Neural progenitor cell (in vitro differentiated cells): Measurements from ENCODE around the gene PANK4.

ENCODE experiments used
- CTCF ChIP-seq: fragments of 200-600 bp; sonication (generic); IDR thresholded peaks from 2 replicates; pipeline ENCODE4 v1.5.1; 2017; ENCODE audit warnings: antibody characterized with exemption, mild to moderate bottlenecking
- EZH2 ChIP-seq: fragments of 200-600 bp; sonication (generic); IDR thresholded peaks from 2 replicates; pipeline ENCODE4 v1.6.1; 2017; ENCODE audit warnings: antibody characterized with exemption, mild to moderate bottlenecking, moderate library complexity
- EZH2phosphoT487 ChIP-seq: fragments of 200-600 bp; sonication (generic); IDR thresholded peaks from 2 replicates; pipeline ENCODE4 v1.6.1; 2017; ENCODE audit warnings: antibody characterized with exemption

GRCh38 chr1:2535981-2536380 lies 9.6 kb upstream of the PANK4 start:
- TF ChIP-seq EZH2 (no peak), CTCF (no peak), EZH2phosphoT487 (no peak)
